HepG2 (cell line): ENCODE data around the gene TCF3. TPM values are rescaled to one million over a fixed set of nuclear protein-coding genes. Genes with fewer than 3 reads are reported as not detected.

Experiments
- ATAC-seq: fragments of 200-7000 bp; cut with Tn5 transposase; 3 replicates; pipeline ENCODE4 v1.9.1; 2020; ENCODE audit warnings: mild to moderate bottlenecking, moderate library complexity
- BruUV-seq: library from RNA; stranded (reverse); fragments of 400-500 nt; replicated peaks from 2 replicates; lab custom pipeline; 2021; lab: Mats Ljungman, UMichigan
- CTCF ChIA-PET: fragments of 300-600 bp; formaldehyde crosslinking; extraction: SDS; loops from one replicate; lab custom pipeline; 2021; ENCODE audit warnings: low total read pairs, inconsistent platforms, low intra/inter-chr PET ratio; lab: Yijun Ruan, JAX
- POLR2A ChIA-PET: fragments of 350-600 bp; sonication (Branson Sonifier 250); formaldehyde crosslinking; loops from one replicate; lab custom pipeline; 2020; ENCODE audit warnings: antibody characterized with exemption, inconsistent platforms; lab: Yijun Ruan, JAX
- DNase-seq: peaks from one replicate; pipeline ENCODE4 v3.0.0-alpha.2; 2015; ENCODE audit warnings: low spot score
- FAIRE-seq: peaks from 3 replicates; lab custom pipeline; 2011; peaks lifted over from hg19 to GRCh38; lab: Jason Lieb, UNC
- H2AFZ ChIP-seq: one replicate; pipeline ENCODE4 v1.6.1; 2011; ENCODE audit warnings: low read length, inconsistent platforms
- H3K27ac ChIP-seq: fragments of 300-600 bp; 3 replicates; pipeline ENCODE4 v1.8.0; 2011; ENCODE audit warnings: mixed run types, mild to moderate bottlenecking, mixed read lengths, low read length, inconsistent platforms; ENCODE audit not compliant: insufficient read depth; ENCODE audit errors: extremely low read length
- H3K27me3 ChIP-seq, 2 experiments: fragments of 200-600 bp in 1 of 2; 2 replicates in 1 of 2; 3 replicates in 1 of 2; pipeline versions ENCODE4 v1.6.0 to v1.8.0; 2011; ENCODE audit warnings: low read length in 2 of 2, mild to moderate bottlenecking in 2 of 2, moderate library complexity in 2 of 2, inconsistent platforms in 1 of 2; ENCODE audit not compliant: insufficient read depth in 2 of 2, control insufficient read depth in 1 of 2
- H3K36me3 ChIP-seq, 2 experiments: fragments of 200-600 bp in 1 of 2; replicated peaks in 1 of 2; 2 replicates in 1 of 2; 3 replicates in 1 of 2; pipeline versions ENCODE4 v1.5.1 to v1.8.0; 2011; ENCODE audit warnings: low read length in 2 of 2, inconsistent platforms in 1 of 2; ENCODE audit not compliant: insufficient read depth in 2 of 2, control insufficient read depth in 1 of 2
- H3K4me1 ChIP-seq: 2 replicates; pipeline ENCODE4 v1.5.1; 2012; ENCODE audit warnings: low read length, inconsistent platforms; ENCODE audit not compliant: insufficient read depth
- H3K4me2 ChIP-seq: 2 replicates; pipeline ENCODE4 v1.6.0; 2011; ENCODE audit warnings: low read depth, low read length, inconsistent platforms
- H3K4me3 ChIP-seq, 3 experiments: fragments of 200-600 bp in 1 of 3; sonication (generic), shearing (Covaris generic) in 1 of 3; replicated peaks in 1 of 3; 2 replicates each; pipeline ENCODE4 v1.5.1; 2011 to 2016; ENCODE audit warnings: low read length in 3 of 3, inconsistent platforms in 2 of 3, low read depth in 2 of 3, mild to moderate bottlenecking in 2 of 3, control low read depth in 1 of 3, mixed read lengths in 1 of 3; ENCODE audit not compliant: insufficient read depth in 1 of 3
- H3K79me2 ChIP-seq: one replicate; pipeline ENCODE4 v1.6.1; 2011; ENCODE audit warnings: low read length, inconsistent platforms; ENCODE audit not compliant: insufficient read depth
- H3K9ac ChIP-seq: 2 replicates; pipeline ENCODE4 v1.6.0; 2011; ENCODE audit warnings: mild to moderate bottlenecking, low read depth, low read length, inconsistent platforms; ENCODE audit not compliant: insufficient read depth
- H3K9me3 ChIP-seq: 2 replicates; pipeline ENCODE4 v1.5.1; 2012; ENCODE audit warnings: mild to moderate bottlenecking, low read length
- H4K20me1 ChIP-seq: 2 replicates; pipeline ENCODE4 v1.6.0; 2011; ENCODE audit warnings: inconsistent platforms, mild to moderate bottlenecking, low read length, moderate library complexity; ENCODE audit not compliant: insufficient read depth
- BORCS8-MEF2B ChIP-seq: sonication (generic); formaldehyde crosslinking; IDR thresholded peaks from 2 replicates; pipeline ENCODE4 v1.8.0; 2022; ENCODE audit warnings: mild to moderate bottlenecking, missing genetic modification reagents
- GRHL1 ChIP-seq: sonication (generic); formaldehyde crosslinking; conservative IDR thresholded peaks from 2 replicates; pipeline ENCODE4 v1.8.0; 2022; ENCODE audit warnings: missing genetic modification reagents
- HNRNPL ChIP-seq: fragments of 200-400 bp; formaldehyde crosslinking; IDR thresholded peaks from 2 replicates; pipeline ENCODE4 v1.6.1; 2017; ENCODE audit warnings: mild to moderate bottlenecking, low read depth, low read length
- KLF11 ChIP-seq: IDR thresholded peaks from 2 replicates; pipeline ENCODE4 v1.6.1; 2016; ENCODE audit warnings: missing compliant biosample characterization
- PCBP2 ChIP-seq: fragments of 200-400 bp; formaldehyde crosslinking; optimal IDR thresholded peaks from 2 replicates; pipeline ENCODE3; 2018; ENCODE audit warnings: low read length, low read depth; ENCODE audit not compliant: poor library complexity, severe bottlenecking
- POLR2G ChIP-seq: fragments of 200-400 bp; formaldehyde crosslinking; IDR thresholded peaks from 2 replicates; pipeline ENCODE4 v1.6.1; 2018; ENCODE audit warnings: mild to moderate bottlenecking, low read depth, low read length, moderate library complexity
- STAG1 ChIP-seq: sonication (generic); formaldehyde crosslinking; IDR thresholded peaks from 2 replicates; pipeline ENCODE4 v1.4.0; 2020; ENCODE audit warnings: missing genetic modification reagents
- TSC22D2 ChIP-seq: sonication (generic); formaldehyde crosslinking; IDR thresholded peaks from 2 replicates; pipeline ENCODE4 v1.5.1; 2020; ENCODE audit warnings: missing genetic modification reagents, mild to moderate bottlenecking, borderline replicate concordance
- U2AF1 ChIP-seq: fragments of 200-400 bp; formaldehyde crosslinking; optimal IDR thresholded peaks from 2 replicates; pipeline ENCODE3; 2017; ENCODE audit warnings: mild to moderate bottlenecking, low read depth, low read length
- ZNF224 ChIP-seq: sonication (generic); formaldehyde crosslinking; IDR thresholded peaks from 2 replicates; pipeline ENCODE4 v1.5.0; 2020; ENCODE audit warnings: mild to moderate bottlenecking, missing genetic modification reagents
- ZNF335 ChIP-seq: sonication (generic); formaldehyde crosslinking; IDR thresholded peaks from 2 replicates; pipeline ENCODE4 v1.4.0; 2020; ENCODE audit warnings: missing genetic modification reagents
- ZNF549 ChIP-seq: sonication (generic); formaldehyde crosslinking; IDR thresholded peaks from 2 replicates; pipeline ENCODE4 v1.5.0; 2020; ENCODE audit warnings: missing genetic modification reagents
- ZNF598 ChIP-seq: sonication (generic); formaldehyde crosslinking; IDR thresholded peaks from 2 replicates; pipeline ENCODE4 v1.5.1; 2020; ENCODE audit warnings: mild to moderate bottlenecking, missing genetic modification reagents, borderline replicate concordance
- ZNF75D ChIP-seq: sonication (generic); formaldehyde crosslinking; IDR thresholded peaks from 2 replicates; pipeline ENCODE4 v1.8.1; 2023; ENCODE audit warnings: missing genetic modification reagents, mild to moderate bottlenecking, borderline replicate concordance
- ZSCAN25 ChIP-seq: sonication (generic); formaldehyde crosslinking; IDR thresholded peaks from 2 replicates; pipeline ENCODE4 v1.8.0; 2022; ENCODE audit warnings: mild to moderate bottlenecking, missing genetic modification reagents
- WGBS: methylation state at CpG from one replicate; pipeline ENCODE4 v1.1.6; 2017; ENCODE audit warnings: low lambda C conversion rate; 5-methylcytosine and 5-hydroxymethylcytosine counted together
- in situ Hi-C: cut with HindIII; loops from 2 replicates; pipeline ENCODE4 v1.10.0; 2017; ENCODE audit warnings: low pct_unique_long_range_greater_than_20kb; ENCODE audit not compliant: extremely low pct_ligation_motif_present
- intact Hi-C: fragments of 100-400 bp; cut with micrococcal nuclease; formaldehyde crosslinking; loops from one replicate; pipeline ENCODE4 v1.10.0; 2022; ENCODE audit not compliant: unreplicated experiment
- polyA plus RNA-seq, 8 experiments: library from polyadenylated mRNA; depleted of rRNA in 3 of 8; stranded (reverse) in 7 of 8; unstranded in 1 of 8; fragments of >200 nt; fragmentation: Illumina TruSeq in 4 of 8; extraction: Trizol in 4 of 8; gene quantifications; 2 replicates each; pipeline versions ENCODE4 v1.2.1 to v1.2.3, GENCODE V29; 2011 to 2016; ENCODE audit warnings: low read depth in 4 of 8, missing spikeins in 1 of 8, mixed read lengths in 1 of 8; ENCODE audit not compliant: insufficient read depth in 1 of 8
- total RNA-seq, 5 experiments: library from RNA; depleted of rRNA; stranded (reverse); fragments of >200 nt; fragmentation: Illumina TruSeq; extraction: Trizol; gene quantifications; 2 replicates each; pipeline ENCODE4 v1.2.3, GENCODE V29; 2016; ENCODE audit warnings: low read depth in 1 of 5
- TF ChIP-seq, protein P1 (sequence below): sonication (generic); formaldehyde crosslinking; IDR thresholded peaks from 2 replicates; pipeline ENCODE4 v1.8.0; 2022; ENCODE audit warnings: mild to moderate bottlenecking, missing genetic modification reagents; ENCODE audit not compliant: insufficient replicate concordance
- TF ChIP-seq, protein P2 (sequence below): sonication (generic); formaldehyde crosslinking; IDR thresholded peaks from 2 replicates; pipeline ENCODE4 v1.5.0; 2020; ENCODE audit warnings: missing genetic modification reagents, mild to moderate bottlenecking, borderline replicate concordance

Gene TCF3
- total and polyA plus RNA-seq, 2 of the 13 experiments (the other 11 are each of a cell fraction or from before 2014, with no cell fraction given) = 51.4 to 53.2 TPM

DNA sequence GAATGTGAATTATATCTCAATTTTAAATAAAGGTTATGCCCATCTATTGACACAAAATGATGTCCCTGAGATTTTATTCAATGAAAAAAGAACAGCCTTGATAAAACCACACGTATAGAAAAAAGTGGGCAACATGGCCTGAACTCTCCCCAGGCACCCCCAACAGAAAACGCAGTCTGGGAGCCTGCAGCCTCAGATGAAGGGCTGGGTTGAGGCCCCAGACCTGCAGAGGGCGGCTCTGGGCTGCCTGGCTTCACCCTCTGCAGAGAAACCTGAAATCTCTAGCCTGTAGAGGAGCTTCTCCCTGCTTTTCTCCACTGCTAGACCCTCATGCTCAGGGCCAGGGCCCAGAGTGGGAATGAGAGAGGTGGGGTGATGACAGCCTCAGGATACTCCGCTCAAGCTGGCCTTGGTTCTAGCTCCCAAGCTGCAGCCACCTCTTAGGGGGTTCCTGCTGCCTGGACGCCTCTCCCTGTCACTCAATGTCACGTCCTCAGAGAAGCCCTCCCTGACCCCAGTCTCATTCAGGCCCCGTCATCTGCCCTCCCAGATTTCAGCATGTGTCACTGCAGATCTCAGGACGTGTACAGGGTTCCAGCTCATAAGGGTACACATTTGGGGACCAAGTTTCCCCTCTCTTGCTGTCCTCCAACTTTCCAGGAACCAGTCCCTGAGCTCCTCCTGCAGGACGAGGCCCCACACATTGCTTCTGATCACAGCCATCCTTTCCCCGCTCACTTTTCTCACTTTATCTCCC, 61.6 kb downstream of the TCF3 start:
- ChIA-PET POLR2A (interaction anchor here (0.5 to 2.7 kb wide), 14 partner anchors 10 to 235 kb away, joined by 3 to 24 read pairs (median 3); partner anchors contain the start of genes REEP6 and UQCR11), CTCF (no interaction called here)
- peak overlapping the region; percentile 100 for H3K9ac ChIP-seq
- peaks cover 41% of the 10 kb centered on the region for H3K79me2 ChIP-seq
- H2AFZ ChIP-seq = no peak overlapping the region
- in situ Hi-C loops (no loop called here), intact Hi-C loops (loop anchor here (10.0 kb wide), 1 partner anchor 46 kb away; no protein-coding TSS in a partner anchor)
- peak; percentile 68 for ATAC-seq
- no peaks in the 10 kb centered on the region for H4K20me1 ChIP-seq
- WGBS = 14% methylated on average over 6 of the region's 10 CpGs
- H3K27me3 ChIP-seq = no peaks in the 10 kb centered on the region; a peak in 1 of 5 replicates
- H3K4me2 ChIP-seq = peak overlapping the region; percentile 95
- H3K4me1 ChIP-seq = peaks cover 62% of the 10 kb centered on the region
- peak; percentile 47 for FAIRE-seq
- H3K9me3 ChIP-seq = no peaks in the 10 kb centered on the region
- H3K27ac ChIP-seq = peak overlapping the region; percentile 99
- peaks cover under 1 to 9% of the 10 kb centered on the region in 2 experiments; a peak in 2 of 5 replicates for H3K36me3 ChIP-seq
- no TSS peak for BruUV-seq
- DNase-seq = peak; percentile 49
- H3K4me3 ChIP-seq = peak overlapping the region; percentile 72 to 90 (median 83)
- TF ChIP-seq PCBP2 (no peak), ZNF75D (CRISPR knock-in tag) (0 out of 2 replicates have a peak, but pooled peaks have one; percentile 33), BORCS8-MEF2B (CRISPR knock-in tag) (no peak), POLR2G (peak; percentile 73), ZNF224 (CRISPR knock-in tag) (peak; percentile 37; the same call in 1 of the 2 replicates), ZNF598 (CRISPR knock-in tag) (no peak), GRHL1 (CRISPR knock-in tag) (no peak), KLF11 (no peak), ZNF335 (CRISPR knock-in tag) (no peak), ZNF549 (no peak), HNRNPL (no peak), STAG1 (peak; percentile 23; the same call in 1 of the 2 replicates), ZSCAN25 (no peak), TSC22D2 (CRISPR knock-in tag) (no peak), U2AF1 (no peak)
- TF ChIP-seq, protein P1, sequence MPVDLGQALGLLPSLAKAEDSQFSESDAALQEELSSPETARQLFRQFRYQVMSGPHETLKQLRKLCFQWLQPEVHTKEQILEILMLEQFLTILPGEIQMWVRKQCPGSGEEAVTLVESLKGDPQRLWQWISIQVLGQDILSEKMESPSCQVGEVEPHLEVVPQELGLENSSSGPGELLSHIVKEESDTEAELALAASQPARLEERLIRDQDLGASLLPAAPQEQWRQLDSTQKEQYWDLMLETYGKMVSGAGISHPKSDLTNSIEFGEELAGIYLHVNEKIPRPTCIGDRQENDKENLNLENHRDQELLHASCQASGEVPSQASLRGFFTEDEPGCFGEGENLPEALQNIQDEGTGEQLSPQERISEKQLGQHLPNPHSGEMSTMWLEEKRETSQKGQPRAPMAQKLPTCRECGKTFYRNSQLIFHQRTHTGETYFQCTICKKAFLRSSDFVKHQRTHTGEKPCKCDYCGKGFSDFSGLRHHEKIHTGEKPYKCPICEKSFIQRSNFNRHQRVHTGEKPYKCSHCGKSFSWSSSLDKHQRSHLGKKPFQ (CRISPR knock-in tag) = peak; percentile 54
- TF ChIP-seq, protein P2, sequence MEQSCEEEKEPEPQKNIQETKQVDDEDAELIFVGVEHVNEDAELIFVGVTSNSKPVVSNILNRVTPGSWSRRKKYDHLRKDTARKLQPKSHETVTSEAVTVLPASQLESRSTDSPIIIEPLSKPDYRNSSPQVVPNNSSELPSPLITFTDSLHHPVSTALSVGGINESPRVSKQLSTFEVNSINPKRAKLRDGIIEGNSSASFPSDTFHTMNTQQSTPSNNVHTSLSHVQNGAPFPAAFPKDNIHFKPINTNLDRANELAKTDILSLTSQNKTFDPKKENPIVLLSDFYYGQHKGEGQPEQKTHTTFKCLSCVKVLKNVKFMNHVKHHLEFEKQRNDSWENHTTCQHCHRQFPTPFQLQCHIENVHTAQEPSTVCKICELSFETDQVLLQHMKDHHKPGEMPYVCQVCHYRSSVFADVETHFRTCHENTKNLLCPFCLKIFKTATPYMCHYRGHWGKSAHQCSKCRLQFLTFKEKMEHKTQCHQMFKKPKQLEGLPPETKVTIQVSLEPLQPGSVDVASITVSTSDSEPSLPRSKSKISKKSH = peak; percentile 59; the same call in 1 of the 2 replicates
